Ishikawa (cell line): ENCODE data around the gene SOX5.

Experiments
- CEBPB ChIP-seq: IDR thresholded peaks from 2 replicates; pipeline ENCODE4 v1.6.1; 2012
- CREB1 ChIP-seq: IDR thresholded peaks from 2 replicates; pipeline ENCODE4 v1.6.1; 2012; ENCODE audit warnings: low read depth
- EGR1 ChIP-seq: IDR thresholded peaks from 2 replicates; pipeline ENCODE4 v1.6.1; 2012
- EP300 ChIP-seq: IDR thresholded peaks from 2 replicates; pipeline ENCODE4 v1.6.1; 2012; ENCODE audit warnings: borderline replicate concordance
- FOXM1 ChIP-seq: IDR thresholded peaks from 2 replicates; pipeline ENCODE4 v1.6.1; 2012; ENCODE audit warnings: low read depth, borderline replicate concordance
- MAX ChIP-seq: IDR thresholded peaks from 2 replicates; pipeline ENCODE4 v1.6.1; 2012
- NFIC ChIP-seq: IDR thresholded peaks from 2 replicates; pipeline ENCODE4 v1.6.1; 2012
- RAD21 ChIP-seq: IDR thresholded peaks from 2 replicates; pipeline ENCODE4 v1.6.1; 2012; ENCODE audit warnings: low read depth
- TAF1 ChIP-seq: IDR thresholded peaks from 2 replicates; pipeline ENCODE4 v1.6.1; 2012; ENCODE audit warnings: low read depth, mild to moderate bottlenecking
- TCF12 ChIP-seq: IDR thresholded peaks from 2 replicates; pipeline ENCODE4 v1.6.1; 2012; ENCODE audit warnings: low read depth
- TEAD4 ChIP-seq: IDR thresholded peaks from 2 replicates; pipeline ENCODE4 v1.6.1; 2012
- YY1 ChIP-seq: IDR thresholded peaks from 2 replicates; pipeline ENCODE4 v1.6.1; 2012; ENCODE audit warnings: low read depth
- ZBTB7A ChIP-seq: IDR thresholded peaks from 2 replicates; pipeline ENCODE4 v1.6.1; 2012; ENCODE audit warnings: low read depth
- TF ChIP-seq, protein P1 (sequence below): IDR thresholded peaks from 2 replicates; pipeline ENCODE4 v1.6.1; 2012; ENCODE audit warnings: low read depth, mild to moderate bottlenecking
- TF ChIP-seq, protein P2 (sequence below): IDR thresholded peaks from 2 replicates; pipeline ENCODE4 v1.6.1; 2012

The SOX5 gene

DNA sequence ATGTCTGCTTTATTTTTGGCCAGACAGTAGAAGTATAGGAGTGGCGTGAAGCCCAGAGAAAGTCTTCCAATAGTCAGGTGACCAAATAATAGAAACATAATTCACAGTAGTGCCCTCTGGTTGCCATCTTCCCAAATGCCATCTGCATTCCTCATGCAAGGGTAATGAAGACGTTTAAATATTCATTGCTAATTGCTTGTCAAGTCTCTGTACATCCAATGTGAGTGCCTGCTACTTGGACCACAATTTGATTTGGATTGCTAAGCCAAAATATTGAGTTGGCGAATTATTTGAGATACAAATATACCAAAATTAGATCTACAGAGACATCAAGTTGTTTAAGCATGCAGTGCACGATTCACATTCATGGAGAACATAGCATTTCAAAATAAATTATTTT, 402.7 kb downstream of the SOX5 start:
- TF ChIP-seq YY1: no peak
- no peak for TF ChIP-seq TEAD4
- TF ChIP-seq EGR1: no peak
- no peak for TF ChIP-seq NFIC
- TF ChIP-seq, protein P1, sequence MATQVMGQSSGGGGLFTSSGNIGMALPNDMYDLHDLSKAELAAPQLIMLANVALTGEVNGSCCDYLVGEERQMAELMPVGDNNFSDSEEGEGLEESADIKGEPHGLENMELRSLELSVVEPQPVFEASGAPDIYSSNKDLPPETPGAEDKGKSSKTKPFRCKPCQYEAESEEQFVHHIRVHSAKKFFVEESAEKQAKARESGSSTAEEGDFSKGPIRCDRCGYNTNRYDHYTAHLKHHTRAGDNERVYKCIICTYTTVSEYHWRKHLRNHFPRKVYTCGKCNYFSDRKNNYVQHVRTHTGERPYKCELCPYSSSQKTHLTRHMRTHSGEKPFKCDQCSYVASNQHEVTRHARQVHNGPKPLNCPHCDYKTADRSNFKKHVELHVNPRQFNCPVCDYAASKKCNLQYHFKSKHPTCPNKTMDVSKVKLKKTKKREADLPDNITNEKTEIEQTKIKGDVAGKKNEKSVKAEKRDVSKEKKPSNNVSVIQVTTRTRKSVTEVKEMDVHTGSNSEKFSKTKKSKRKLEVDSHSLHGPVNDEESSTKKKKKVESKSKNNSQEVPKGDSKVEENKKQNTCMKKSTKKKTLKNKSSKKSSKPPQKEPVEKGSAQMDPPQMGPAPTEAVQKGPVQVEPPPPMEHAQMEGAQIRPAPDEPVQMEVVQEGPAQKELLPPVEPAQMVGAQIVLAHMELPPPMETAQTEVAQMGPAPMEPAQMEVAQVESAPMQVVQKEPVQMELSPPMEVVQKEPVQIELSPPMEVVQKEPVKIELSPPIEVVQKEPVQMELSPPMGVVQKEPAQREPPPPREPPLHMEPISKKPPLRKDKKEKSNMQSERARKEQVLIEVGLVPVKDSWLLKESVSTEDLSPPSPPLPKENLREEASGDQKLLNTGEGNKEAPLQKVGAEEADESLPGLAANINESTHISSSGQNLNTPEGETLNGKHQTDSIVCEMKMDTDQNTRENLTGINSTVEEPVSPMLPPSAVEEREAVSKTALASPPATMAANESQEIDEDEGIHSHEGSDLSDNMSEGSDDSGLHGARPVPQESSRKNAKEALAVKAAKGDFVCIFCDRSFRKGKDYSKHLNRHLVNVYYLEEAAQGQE: no peak
- no peak for TF ChIP-seq FOXM1
- TF ChIP-seq, protein P2, sequence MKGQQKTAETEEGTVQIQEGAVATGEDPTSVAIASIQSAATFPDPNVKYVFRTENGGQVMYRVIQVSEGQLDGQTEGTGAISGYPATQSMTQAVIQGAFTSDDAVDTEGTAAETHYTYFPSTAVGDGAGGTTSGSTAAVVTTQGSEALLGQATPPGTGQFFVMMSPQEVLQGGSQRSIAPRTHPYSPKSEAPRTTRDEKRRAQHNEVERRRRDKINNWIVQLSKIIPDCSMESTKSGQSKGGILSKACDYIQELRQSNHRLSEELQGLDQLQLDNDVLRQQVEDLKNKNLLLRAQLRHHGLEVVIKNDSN: no peak
- TF ChIP-seq MAX: no peak
- no peak for TF ChIP-seq ZBTB7A
- TF ChIP-seq RAD21: no peak
- no peak for TF ChIP-seq TAF1
- TF ChIP-seq EP300: no peak
- no peak for TF ChIP-seq CREB1
- TF ChIP-seq TCF12: no peak
- no peak for TF ChIP-seq CEBPB

- TF ChIP-seq MAX (no peak), FOXM1 (no peak), TAF1 (no peak), RAD21 (no peak), NFIC (no peak), CEBPB (no peak), EP300 (no peak), ZBTB7A (no peak), EGR1 (no peak), YY1 (no peak), CREB1 (no peak), TCF12 (no peak)
- TF ChIP-seq, protein P2: no peak
- TF ChIP-seq, protein P1: no peak
Observed at GRCh38 chr12:23543767-23544166, 405.7 kb downstream of the SOX5 start.

DNA sequence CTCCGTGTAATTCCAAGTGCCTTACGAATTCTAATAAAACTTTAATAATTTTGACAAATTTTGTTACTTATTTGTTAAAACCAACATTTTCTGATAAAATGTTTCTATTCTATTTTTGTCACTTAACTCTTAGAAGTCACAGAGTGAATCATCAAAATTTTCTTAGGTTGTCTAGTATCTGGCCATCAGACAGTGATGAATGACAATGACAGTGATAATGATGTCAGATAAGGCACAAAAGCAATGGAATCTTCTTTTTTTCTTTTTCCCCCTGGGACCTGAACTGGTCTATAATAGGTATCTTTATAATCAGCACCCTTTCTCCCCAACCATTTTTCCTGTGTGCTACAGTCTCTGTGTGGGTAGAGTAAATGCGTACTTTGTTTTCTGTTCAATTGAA, 407.3 kb downstream of the SOX5 start:
- TF ChIP-seq RAD21 (no peak), TEAD4 (no peak), NFIC (no peak), CREB1 (no peak), FOXM1 (no peak), EP300 (no peak), ZBTB7A (no peak)

- TF ChIP-seq, protein P2: no peak
- no peak for TF ChIP-seq TAF1
Observed at GRCh38 chr12:23540572-23540971, 408.9 kb downstream of the SOX5 start.

DNA sequence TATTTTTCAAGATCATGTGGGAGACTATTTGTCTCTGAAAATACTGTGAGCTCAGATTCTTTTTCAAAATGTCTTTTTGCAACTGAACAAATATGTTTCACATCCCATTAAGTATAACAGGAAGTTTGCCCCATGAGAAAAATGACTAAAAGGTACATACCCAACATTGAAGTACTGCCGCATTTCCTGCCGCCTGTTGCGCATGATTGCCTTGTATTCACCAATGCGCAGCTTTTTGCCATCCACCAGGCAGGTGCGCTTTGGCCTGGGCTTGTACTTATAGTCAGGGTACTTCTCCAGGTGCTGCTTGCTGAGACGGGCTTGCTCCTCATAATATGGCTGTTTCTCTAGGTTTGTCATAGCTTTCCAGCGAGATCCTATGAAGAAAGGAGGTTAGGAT, 413.2 kb downstream of the SOX5 start:
- TF ChIP-seq CEBPB (no peak), RAD21 (no peak), CREB1 (no peak)

- TF ChIP-seq RAD21 (no peak), TEAD4 (no peak), CEBPB (no peak), ZBTB7A (no peak), TCF12 (no peak), YY1 (no peak), EGR1 (no peak), NFIC (no peak), FOXM1 (no peak)
- TF ChIP-seq, protein P2: no peak
- TF ChIP-seq, protein P1: no peak
Observed at GRCh38 chr12:23535441-23535840, 414.0 kb downstream of the SOX5 start.
